Measurements from ENCODE around the gene HAO2.

HAO2 gene

DNA sequence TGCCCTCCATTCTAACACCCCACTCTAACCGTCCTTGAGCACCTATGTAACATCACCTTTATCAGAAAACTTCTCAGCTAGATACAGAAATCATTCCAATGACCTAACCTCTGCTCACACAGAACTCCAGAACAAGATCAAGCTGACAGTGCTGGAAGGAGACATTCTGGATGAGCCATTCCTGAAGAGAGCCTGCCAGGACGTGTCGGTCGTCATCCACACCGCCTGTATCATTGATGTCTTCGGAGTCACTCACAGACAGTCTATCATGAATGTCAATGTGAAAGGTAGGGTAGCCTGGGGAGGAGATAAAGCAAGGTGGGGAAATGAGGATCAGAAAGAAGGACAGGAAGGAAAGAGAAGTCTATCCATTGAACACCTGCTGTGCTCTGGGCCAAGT is 74.2 kb downstream of the HAO2 start:
- DNase-seq, result no peak
